Right cardiac atrium (tissue), 5 donors: ENCODE measurements around the gene DEDD. TPM values are rescaled to one million over a fixed set of nuclear protein-coding genes. Genes with fewer than 3 reads are reported as not detected.

ENCODE experiments used
- ATAC-seq, 2 donors: fragments of 200-7000 bp; cut with Tn5 transposase; one replicate each; pipeline versions ENCODE4 v1.8.0 to v1.9.1; 2020; ENCODE audit warnings: moderate library complexity in 2 of 2, mild to moderate bottlenecking in 1 of 2
- DNase-seq, 3 donors: peaks; one replicate each; pipeline ENCODE4 v3.0.0-alpha.2; 2020
- H3K27ac ChIP-seq: one replicate; pipeline ENCODE4 v1.5.1; 2013; ENCODE audit warnings: mild to moderate bottlenecking, low read length, control low read depth, moderate library complexity
- H3K27me3 ChIP-seq: one replicate; pipeline ENCODE4 v1.6.1; 2013; ENCODE audit not compliant: control insufficient read depth, insufficient read depth
- H3K4me1 ChIP-seq: one replicate; pipeline ENCODE4 v1.6.1; 2013; ENCODE audit warnings: low read length; ENCODE audit not compliant: control insufficient read depth, insufficient read depth
- H3K4me3 ChIP-seq: one replicate; pipeline ENCODE4 v1.5.1; 2013; ENCODE audit warnings: low read length, control low read depth
- H3K9me3 ChIP-seq: one replicate; pipeline ENCODE4 v1.6.1; 2013; ENCODE audit warnings: low read length; ENCODE audit not compliant: control insufficient read depth
- WGBS: extraction: QIAGEN DNeasy Blood & Tissue Kit; methylation state at CpG from one replicate; pipeline ENCODE4 v1.1.7; 2013; 5-methylcytosine and 5-hydroxymethylcytosine counted together
- intact Hi-C, 4 donors: fragments of 100-400 bp; cut with DNase I; formaldehyde crosslinking; loops; one replicate each; pipeline versions ENCODE4 v1.11.0 to v1.14.0; 2022 to 2023
- polyA plus RNA-seq: library from polyadenylated mRNA; stranded (reverse); fragments of 200-250 nt; gene quantifications from one replicate; pipeline ENCODE4 v1.2.3, GENCODE V29; 2013
- total RNA-seq, 4 donors: library from RNA; stranded (reverse); fragmentation: NEBNext Ultra II Directional; extraction: Animal tissue kit (Norgen Biotek cat#: 25700); gene quantifications; one replicate each; pipeline ENCODE4 v1.2.1, GENCODE V29; 2021
- donor health status: healthy with polysubstance abuse.
- donor health status: DM: no; HTN: yes; CAD: no.
- donor health status: DM: no; HTN: no; CAD: no.
- donor health status: DM: no; HTN: yes; CAD: no; lungs with severe emphysema.
- donor health status: DM: yes; HTN: yes; CAD: no.

The DEDD gene
- total and polyA plus RNA-seq, 5 donors = 15.5 to 30.6 (median 28.4) TPM

DNA sequence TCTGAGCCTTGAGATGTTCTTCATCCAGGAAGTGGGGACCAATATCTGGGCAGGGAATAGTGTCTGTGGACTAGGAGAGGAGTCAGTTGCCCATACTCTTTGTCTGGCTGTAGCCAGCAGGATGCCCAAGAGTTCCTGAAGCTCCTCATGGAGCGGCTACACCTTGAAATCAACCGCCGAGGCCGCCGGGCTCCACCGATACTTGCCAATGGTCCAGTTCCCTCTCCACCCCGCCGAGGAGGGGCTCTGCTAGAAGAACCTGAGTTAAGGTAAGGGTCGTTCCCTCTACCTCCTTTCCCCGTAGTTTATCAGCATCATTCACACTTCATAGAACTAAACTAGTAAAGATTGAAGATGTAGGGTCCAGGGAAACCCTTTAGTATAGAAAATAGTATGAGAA is 30.3 kb upstream of the DEDD start:
- 92% methylated on average over 10 of the region's 10 CpGs for whole genome bisulfite sequencing
- Histone ChIP-seq H3K4me1 (peaks cover 6% of the 10 kb centered on the region), H3K4me3 (no peak overlapping the region), H3K27me3 (no peaks in the 10 kb centered on the region), H3K27ac (no peak overlapping the region), H3K9me3 (no peaks in the 10 kb centered on the region)
- intact Hi-C loops = no loop called here
- no peak for ATAC-seq
- DNase-seq = no peak

DNA sequence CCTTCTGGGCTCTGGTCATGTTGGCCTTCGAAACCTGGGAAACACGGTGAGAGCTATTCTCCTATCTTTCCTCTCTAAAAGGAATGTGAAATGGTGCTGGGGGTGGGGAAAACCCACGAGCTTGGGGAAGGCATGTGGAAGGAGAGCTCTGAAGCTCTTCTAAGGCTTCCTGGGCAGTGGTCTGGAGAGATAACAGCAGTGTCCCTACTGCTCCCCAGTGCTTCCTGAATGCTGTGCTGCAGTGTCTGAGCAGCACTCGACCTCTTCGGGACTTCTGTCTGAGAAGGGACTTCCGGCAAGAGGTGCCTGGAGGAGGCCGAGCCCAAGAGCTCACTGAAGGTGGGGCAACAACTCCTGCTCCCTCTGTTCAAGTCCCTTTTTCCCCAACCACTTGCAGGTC is 29.6 kb upstream of the DEDD start:
- intact Hi-C loops = no loop called here
- DNase-seq = no peak
- Histone ChIP-seq H3K27me3 (no peaks in the 10 kb centered on the region), H3K27ac (no peak overlapping the region), H3K4me3 (no peak overlapping the region), H3K4me1 (peaks cover 3% of the 10 kb centered on the region), H3K9me3 (no peaks in the 10 kb centered on the region)
- no peak for ATAC-seq
- 57% methylated on average over 7 of the region's 7 CpGs for WGBS

DNA sequence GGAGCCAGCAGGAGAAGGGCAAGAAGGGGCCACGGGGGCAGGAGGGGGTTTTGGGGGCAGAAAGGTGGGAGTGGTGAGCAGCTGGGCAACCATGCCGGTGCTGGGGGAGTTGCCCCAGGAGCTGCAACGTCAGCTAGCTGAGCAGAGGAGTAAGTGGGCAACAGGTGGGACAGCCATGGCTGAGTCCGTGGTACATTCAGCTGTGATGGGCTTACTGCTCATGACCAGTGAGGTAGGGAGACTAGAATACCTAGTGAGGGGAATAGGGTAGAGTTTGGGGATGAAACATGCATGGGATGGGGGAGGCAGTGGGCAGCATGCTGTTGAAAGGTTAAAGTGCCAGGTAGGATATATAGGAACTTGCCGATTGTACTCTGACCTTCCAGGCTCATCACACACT is 29.2 kb upstream of the DEDD start:
- Histone ChIP-seq H3K27ac (no peak overlapping the region), H3K27me3 (no peaks in the 10 kb centered on the region), H3K4me1 (peaks cover 3% of the 10 kb centered on the region), H3K9me3 (no peaks in the 10 kb centered on the region), H3K4me3 (no peak overlapping the region)
- intact Hi-C loops = no loop called here
- DNase-seq (no peak), ATAC-seq (no peak)
- WGBS = 82% methylated on average over 5 of the region's 5 CpGs

DNA sequence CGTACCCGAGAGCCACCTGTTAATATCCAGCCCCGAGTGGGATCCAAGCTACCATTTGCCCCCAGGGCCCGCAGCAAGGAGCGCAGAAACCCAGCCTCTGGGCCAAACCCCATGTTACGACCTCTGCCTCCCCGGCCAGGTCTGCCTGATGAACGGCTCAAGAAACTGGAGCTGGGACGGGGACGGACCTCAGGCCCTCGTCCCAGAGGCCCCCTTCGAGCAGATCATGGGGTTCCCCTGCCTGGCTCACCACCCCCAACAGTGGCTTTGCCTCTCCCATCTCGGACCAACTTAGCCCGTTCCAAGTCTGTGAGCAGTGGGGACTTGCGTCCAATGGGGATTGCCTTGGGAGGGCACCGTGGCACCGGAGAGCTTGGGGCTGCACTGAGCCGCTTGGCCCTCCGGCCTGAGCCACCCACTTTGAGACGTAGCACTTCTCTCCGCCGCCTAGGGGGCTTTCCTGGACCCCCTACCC is 28.2 kb upstream of the DEDD start:
- Histone ChIP-seq H3K9me3 (no peaks in the 10 kb centered on the region), H3K27me3 (no peaks in the 10 kb centered on the region), H3K4me1 (peaks cover 3% of the 10 kb centered on the region), H3K27ac (no peak overlapping the region), H3K4me3 (no peak overlapping the region)
- intact Hi-C loops = no loop called here
- 93% methylated on average over 22 of the region's 22 CpGs for WGBS
- no peak for ATAC-seq
- DNase-seq = no peak

DNA sequence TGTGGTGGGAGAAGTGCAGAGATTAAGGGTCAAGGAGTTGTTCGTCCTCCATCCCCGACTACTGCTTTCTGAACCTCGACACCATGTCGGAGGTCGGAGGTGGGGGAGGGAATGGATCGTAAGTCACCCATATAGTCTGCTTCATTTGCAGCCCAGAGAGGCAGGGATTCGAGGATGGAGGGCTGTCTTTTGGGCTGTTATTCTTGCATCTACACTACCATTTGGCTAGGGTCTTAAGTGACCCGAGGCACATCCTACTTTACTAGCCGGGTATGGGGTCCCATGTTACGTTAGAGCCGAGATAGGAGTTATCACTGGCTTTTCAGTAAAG is 27.4 kb upstream of the DEDD start:
- no peaks in the 10 kb centered on the region for H3K27me3 ChIP-seq
- intact Hi-C loops = no loop called here

DNA sequence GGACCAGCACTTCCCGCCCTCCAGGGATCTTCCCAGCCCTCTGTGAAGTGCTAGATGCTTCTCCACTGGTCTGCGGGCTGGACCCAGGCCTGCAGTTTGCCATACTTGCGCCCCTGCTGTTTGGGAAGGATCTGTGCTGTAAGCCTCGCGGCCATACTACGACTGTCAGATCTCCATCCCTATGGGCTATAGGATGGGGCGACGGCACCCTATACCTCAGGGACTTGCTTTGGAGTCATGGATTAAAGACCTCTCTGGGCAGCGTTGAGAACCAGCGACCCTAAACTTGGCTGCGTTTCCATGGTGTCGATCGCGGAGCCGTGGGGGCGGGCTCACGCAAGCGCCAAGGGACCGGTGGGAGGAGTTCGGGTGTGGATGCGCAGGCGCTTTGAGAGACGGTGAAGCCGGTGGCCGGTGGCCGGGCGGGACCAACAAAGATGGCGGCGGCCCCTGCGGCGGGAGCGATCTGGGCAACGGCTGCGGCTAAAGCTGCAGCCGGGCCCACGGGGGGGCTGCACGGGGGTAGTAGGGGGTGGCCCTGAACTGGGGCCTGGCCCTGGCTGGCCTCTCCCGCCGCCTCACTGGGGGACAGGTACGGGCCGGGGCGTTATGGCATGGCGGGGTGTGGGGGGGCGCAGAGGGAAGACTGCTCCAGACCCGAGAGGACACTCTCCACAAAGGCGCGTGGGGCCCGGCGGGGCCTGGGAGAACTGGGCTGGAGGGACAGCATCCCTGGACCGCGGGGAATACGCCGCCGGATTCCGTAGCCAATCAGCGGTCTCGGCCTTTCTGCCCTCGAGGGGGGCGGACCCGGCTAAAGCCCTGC is 26.8 kb upstream of the DEDD start, which contains the start of gene USP21:
USP21 (plus strand) TSS at position 414 of the 826 bp plus-strand sequence. CDS start 1,141 bp downstream, outside the sequence.
- peak within 1 kb of the TSS; percentile 75 for H3K27ac ChIP-seq
- intact Hi-C loops = no loop called here
- no peaks in the 10 kb centered on the region for H3K27me3 ChIP-seq
- H3K4me3 ChIP-seq = peak within 1 kb of the TSS; percentile 92
- peaks cover 4% of the 10 kb centered on the region for H3K4me1 ChIP-seq
- H3K9me3 ChIP-seq = no peaks in the 10 kb centered on the region
- ATAC-seq (peak; percentile 95), DNase-seq (peak; percentile 94 to 98 (median 97))
- WGBS = 1% methylated on average over 60 of the region's 60 CpGs

More for the DNA sequence above, 27.4 kb upstream of the DEDD start:
- Histone ChIP-seq H3K4me3 (peak overlapping the region; percentile 92), H3K27ac (peak overlapping the region; percentile 75), H3K4me1 (peaks cover 2% of the 10 kb centered on the region), H3K9me3 (no peaks in the 10 kb centered on the region)
- WGBS = 5% methylated on average over 11 of the region's 11 CpGs
- DNase-seq = no peak
- no peak for ATAC-seq

DNA sequence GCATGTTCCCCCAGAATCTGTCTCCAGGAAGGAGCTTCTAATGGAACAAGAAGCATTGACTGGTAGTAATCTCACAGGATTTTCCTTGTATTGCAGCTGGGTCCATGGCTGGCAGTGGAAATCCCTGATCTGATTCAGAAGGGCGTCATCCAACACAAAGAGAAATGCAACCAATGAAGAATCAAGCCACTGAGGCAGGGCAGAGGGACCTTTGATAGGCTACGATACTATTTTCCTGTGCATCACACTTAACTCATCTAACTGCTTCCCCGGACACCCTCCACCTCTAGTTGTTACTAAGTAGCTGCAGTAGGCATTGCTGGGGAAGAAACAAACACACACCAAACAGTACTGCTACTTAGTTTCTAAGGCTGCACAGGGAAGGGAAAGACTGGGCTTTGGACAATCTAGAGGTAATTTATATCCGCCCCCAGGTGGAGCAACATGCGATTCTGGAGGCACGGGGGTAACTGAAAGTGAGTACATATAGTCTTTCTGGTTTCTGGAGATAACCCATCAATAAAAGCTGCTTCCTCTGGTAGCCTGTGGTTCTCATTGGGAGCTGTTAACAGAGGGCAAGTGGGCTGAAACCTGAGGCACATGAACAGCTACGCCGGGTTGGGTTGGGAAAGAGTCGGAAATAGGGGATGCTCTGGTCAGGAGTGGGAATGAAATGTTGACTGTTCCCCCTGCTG is 26.0 kb upstream of the DEDD start:
- no peaks in the 10 kb centered on the region for H3K27me3 ChIP-seq
- H3K4me1 ChIP-seq = peaks cover 4% of the 10 kb centered on the region
- H3K4me3 ChIP-seq = no peak overlapping the region
- ATAC-seq (no peak), DNase-seq (no peak)
- no peaks in the 10 kb centered on the region for H3K9me3 ChIP-seq
- H3K27ac ChIP-seq = peak overlapping the region; percentile 68
- WGBS = 78% methylated on average over 9 of the region's 9 CpGs
- intact Hi-C loops = no loop called here

DNA sequence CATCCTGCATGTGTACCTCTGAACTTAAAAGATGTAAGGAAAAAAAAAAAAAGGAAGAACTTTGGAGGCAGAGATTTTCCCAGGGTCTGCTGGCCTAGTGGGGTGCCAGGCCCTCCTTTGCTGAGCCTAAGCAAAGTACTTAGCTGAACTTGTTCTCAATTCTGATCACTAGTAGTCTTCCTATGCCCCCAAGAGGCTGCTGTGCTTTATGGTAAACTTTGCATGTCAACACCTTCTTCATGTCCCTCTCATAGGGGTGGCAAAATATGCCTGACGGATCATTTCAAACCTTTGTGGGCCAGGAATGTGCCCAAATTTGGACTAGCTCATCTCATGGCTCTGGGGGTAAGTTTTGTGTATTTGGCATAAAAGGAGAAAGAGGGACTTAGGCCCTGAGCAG is 25.4 kb upstream of the DEDD start:
- Histone ChIP-seq H3K27me3 (no peaks in the 10 kb centered on the region), H3K4me3 (no peak overlapping the region), H3K27ac (no peak overlapping the region), H3K9me3 (no peaks in the 10 kb centered on the region), H3K4me1 (peaks cover 4% of the 10 kb centered on the region)
- intact Hi-C loops = no loop called here
- ATAC-seq = no peak
- no peak for DNase-seq
- WGBS = 82% methylated on average over 1 of the region's 1 CpG

DNA sequence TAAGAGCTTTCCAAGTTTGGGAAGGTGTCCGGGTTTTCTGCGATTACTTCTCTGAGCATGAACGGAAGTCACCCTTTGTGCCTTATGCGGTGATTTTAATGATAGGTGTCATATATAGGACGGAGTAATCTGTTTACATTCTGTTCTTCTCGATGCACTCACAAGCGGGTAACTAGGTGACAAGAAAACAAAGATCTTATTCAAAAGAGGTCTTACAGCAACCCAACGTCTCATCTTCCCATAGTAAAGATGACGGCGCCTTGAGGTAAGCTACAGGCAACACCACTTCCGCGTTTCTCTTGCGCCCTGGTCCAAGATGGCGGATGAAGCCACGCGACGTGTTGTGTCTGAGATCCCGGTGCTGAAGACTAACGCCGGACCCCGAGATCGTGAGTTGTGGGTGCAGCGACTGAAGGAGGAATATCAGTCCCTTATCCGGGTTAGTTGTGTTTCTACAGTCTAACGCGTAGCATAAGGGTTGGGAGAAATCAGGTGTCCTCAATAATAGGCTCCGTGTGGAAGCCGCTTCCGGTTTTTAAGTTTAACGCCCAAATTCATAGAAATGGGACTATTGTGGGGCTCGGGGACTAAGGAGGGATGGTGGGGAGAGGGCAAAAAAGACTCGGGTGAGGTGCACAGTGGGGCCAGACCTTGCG is 21.3 kb upstream of the DEDD start, which contains the start of gene UFC1:
UFC1 (plus strand) TSS at position 297 of the 656 bp plus-strand sequence; CDS start at position 317, 20 bp downstream.
- no peaks in the 10 kb centered on the region for H3K9me3 ChIP-seq
- DNase-seq (peak; percentile 80 to 91 (median 88)), ATAC-seq (peak; percentile 91 to 93)
- intact Hi-C loops = no loop called here
- peak within 1 kb of the TSS; percentile 97 for H3K27ac ChIP-seq
- peaks cover 2% of the 10 kb centered on the region for H3K4me1 ChIP-seq
- H3K4me3 ChIP-seq = peak within 1 kb of the TSS; percentile 93
- under 1% methylated on average over 33 of the region's 33 CpGs for WGBS
- no peaks in the 10 kb centered on the region for H3K27me3 ChIP-seq

DNA sequence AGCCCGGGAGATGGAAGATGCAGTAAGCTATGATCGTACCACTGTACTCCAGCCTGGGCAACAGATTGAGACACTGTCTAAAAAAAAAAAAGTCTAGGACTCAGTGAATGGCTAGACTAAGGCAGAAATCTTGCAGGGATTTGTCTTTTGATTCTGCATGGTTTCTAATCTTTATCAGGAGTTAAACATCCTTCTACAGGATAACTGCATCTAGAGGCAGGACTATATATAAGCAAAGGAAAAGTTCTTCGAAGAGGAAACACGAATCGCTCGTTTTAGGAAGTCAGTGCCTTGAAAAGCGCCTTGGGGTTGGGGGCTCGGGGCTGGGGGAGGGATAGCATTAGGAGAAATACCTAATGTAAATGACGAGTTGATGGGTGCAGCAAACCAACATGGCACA is 20.7 kb upstream of the DEDD start:
- intact Hi-C loops = no loop called here
- Histone ChIP-seq H3K9me3 (no peaks in the 10 kb centered on the region), H3K27ac (no peak overlapping the region), H3K4me3 (peak overlapping the region; percentile 93), H3K27me3 (no peaks in the 10 kb centered on the region), H3K4me1 (peaks cover 2% of the 10 kb centered on the region)
- no peak for DNase-seq
- ATAC-seq = no peak
- 21% methylated on average over 9 of the region's 9 CpGs for WGBS

DNA sequence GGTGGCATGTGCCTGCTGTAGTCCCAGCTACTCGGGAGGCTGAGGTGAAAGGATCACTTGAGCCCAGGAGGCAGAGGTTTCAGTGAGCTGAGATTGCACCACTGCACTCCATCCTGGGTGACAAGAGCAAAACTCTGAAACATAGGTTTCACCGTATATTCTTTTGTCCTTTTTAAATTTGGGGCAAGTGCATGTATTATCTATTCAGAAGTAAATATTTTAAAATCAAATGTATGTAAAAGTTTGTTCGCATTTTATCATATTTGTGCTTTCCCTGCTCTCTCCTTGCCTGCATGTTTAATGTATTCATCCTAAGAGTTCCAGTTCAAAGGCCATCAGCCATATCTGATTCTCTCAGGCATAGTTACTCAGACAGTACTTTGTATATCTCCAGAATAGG is 13.4 kb upstream of the DEDD start:
- Histone ChIP-seq H3K27ac (no peak overlapping the region), H3K4me1 (no peaks in the 10 kb centered on the region), H3K27me3 (no peaks in the 10 kb centered on the region), H3K4me3 (no peak overlapping the region), H3K9me3 (no peaks in the 10 kb centered on the region)
- ATAC-seq (no peak), DNase-seq (no peak)
- WGBS = 79% methylated on average over 3 of the region's 3 CpGs
- intact Hi-C loops = no loop called here
